Loucy (cell line): ENCODE data around the gene HDAC10.

Experiments
- EZH2phosphoT487 ChIP-seq: fragments of 200-600 bp; IDR thresholded peaks from 2 replicates; pipeline ENCODE4 v1.6.1; 2018; ENCODE audit warnings: antibody characterized with exemption, mild to moderate bottlenecking, moderate library complexity, borderline replicate concordance
- TF ChIP-seq, protein P1 (sequence below): fragments of 200-600 bp; sonication (generic); conservative IDR thresholded peaks from 2 replicates; pipeline ENCODE4 v1.5.1; 2014; ENCODE audit warnings: mild to moderate bottlenecking, antibody characterized with exemption, low read length

GRCh38 chr22:50268655-50269113 is 17.6 kb upstream of the HDAC10 start:
- TF ChIP-seq, protein P1, sequence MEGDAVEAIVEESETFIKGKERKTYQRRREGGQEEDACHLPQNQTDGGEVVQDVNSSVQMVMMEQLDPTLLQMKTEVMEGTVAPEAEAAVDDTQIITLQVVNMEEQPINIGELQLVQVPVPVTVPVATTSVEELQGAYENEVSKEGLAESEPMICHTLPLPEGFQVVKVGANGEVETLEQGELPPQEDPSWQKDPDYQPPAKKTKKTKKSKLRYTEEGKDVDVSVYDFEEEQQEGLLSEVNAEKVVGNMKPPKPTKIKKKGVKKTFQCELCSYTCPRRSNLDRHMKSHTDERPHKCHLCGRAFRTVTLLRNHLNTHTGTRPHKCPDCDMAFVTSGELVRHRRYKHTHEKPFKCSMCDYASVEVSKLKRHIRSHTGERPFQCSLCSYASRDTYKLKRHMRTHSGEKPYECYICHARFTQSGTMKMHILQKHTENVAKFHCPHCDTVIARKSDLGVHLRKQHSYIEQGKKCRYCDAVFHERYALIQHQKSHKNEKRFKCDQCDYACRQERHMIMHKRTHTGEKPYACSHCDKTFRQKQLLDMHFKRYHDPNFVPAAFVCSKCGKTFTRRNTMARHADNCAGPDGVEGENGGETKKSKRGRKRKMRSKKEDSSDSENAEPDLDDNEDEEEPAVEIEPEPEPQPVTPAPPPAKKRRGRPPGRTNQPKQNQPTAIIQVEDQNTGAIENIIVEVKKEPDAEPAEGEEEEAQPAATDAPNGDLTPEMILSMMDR = no peak
- no peak for TF ChIP-seq EZH2phosphoT487
